Stimulated activated CD8-positive, alpha-beta memory T cell treated with anti-CD3 and anti-CD28 coated beads, Interleukin-2, amount 100 ng/mL, for 48 hours (primary cell): ENCODE results near the gene NOX1.
"Not testable (repeated sequence)": the region's sequence is repeated elsewhere in the genome, so short reads cannot be mapped to it uniquely, and the experiment has no call there.

ENCODE experiments used
- DNase-seq, 2 donors: peaks; one replicate each; pipeline ENCODE4 v3.0.0-alpha.2; 2020; ENCODE audit warnings: low read depth in 2 of 2

NOX1 gene

DNA sequence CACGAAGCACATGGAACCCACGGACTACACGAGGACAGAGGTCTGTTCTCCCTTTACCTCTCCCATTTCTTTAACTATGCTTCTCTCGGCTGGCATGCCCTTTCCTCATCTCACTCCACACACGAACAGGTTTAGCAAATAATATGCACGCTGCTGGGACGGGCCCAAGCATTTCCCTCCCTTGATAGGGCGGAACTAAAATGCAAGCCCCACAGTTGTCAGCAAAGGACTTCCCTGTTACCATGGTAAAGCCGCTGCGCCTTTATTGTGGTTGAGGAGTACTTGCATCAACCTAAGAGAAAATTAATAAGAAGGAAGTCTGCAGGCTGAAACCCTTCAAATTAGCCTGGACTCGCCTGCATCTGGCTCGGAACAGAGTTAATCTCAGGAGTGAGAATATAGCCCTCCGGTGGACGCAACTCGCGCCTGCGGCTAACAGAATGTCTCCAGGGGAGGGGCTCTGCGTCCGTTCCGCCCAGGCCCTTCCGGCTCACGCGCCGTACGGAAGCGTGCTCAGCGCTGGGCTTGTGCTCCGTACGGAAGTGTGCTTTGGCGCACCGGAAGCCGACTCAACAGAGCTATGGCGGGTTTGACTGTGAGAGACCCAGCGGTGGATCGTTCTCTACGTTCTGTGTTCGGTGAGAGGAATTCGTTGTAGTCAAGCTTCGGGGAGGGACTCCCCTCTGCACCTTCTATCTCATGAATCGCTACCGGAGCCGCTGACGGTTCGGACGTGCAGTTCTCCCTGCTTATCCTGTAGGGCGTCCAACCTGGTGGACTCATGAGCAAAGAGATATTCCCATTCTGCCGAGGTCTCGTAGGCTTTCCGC, 54.1 kb downstream of the NOX1 start, which contains the start of gene CSTF2:
Gene CSTF2, plus strand, starts transcription at position 555 of the 830 bp plus-strand sequence. Its CDS starts 26 bp downstream, at position 581.
- DNase-seq = peak; percentile 60 to 66

DNA sequence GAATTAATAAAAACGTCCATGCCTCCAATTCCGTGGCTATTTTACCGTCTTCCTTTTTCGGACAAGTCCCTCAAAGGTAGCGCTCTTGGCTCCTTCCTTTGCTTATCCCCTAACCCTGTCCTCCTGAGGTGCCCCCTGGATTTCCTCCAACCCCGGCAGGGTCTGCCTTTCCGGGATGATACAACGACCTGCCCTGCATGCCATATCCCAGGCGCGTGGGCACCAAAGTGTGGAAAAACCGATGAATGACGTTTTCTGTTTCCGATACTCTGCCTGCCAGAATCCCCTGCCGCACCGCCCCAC, 54.7 kb downstream of the NOX1 start:
- DNase-seq = peak in 1 of 2 donors; percentile 3

DNA sequence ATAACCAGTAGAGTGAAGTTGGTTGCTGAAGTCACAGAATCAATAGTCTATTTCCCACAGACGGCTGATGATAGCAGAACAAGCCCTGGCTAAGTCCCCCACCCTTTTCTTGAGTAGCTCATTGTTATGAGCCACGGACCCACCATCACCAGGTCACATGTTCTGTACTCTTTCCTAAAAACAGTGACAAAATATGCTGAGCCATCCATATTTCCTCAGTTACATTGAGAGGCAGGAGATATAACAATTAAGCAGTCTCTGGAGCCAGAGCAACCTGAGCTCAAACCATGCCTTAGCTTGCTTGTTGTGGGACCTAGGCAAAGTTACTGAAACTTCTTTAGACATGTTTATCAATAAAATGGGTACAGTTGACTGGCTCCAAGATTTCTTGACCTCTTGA, 56.8 kb downstream of the NOX1 start:
- no peak for DNase-seq

DNA sequence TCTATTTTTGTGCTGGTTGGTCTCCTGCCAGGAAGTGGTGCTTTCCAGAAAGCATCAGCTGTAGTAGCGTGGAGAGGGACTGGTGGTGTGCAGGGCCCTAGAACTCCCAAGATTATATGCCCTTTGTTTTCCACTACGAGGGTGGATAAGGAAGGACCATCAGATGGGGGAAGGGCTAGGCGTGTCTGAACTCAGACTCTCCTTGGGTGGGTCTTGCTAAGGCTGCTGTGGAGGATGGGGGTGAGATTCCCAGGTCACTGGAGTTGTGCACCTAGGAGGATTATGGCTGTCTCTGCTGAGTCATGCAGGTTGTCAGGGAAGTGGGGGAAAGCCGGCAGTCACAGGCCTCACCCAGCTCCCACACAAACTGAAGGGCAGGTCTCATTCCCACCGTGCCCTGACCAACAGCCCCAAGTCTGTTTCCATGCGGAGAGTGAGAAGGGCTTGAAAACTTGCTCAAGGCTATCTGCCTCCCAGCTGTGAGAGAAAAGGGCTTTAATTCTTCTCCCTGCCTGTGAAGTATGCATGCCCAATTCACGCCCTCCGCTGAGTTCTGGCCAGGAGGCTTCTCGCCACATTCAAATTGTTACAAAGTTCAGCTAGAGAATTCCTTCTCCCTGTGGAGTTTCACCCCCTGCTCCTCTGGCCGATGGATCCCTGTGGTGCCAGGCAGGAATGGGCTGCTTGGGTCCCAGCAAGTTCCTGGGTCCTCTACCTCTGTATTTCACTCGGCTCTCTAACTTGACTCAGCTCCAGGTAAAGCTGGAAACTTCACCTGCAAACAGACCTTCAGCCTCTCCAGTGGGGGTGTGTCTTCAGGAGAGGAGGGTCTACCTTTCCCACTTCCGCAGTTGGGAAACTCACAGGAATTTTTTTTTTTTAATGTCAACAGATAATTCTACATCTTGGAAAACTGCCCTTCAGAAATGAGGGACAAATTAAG, 61.7 kb downstream of the NOX1 start:
- no peak for DNase-seq

DNA sequence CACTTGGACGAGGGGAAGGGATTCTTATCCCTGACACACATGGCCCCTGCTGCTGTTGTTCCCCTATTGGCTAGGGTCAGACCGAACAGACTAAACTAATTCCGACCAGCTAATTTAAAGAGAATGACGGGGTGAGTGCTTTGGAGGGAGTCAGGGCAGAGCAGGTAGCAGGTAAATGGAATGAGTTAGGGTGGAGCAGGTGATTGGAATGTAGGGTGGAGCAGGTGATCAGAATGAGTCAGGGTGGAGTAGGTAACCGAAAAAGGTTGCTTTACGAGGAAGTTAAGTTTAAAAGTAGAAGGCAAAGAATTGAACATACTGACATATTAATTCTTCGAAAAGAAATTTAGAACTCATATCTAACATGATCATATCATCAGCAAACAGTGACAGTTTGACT, 65.9 kb downstream of the NOX1 start:
- DNase-seq = not testable (repeated sequence)

DNA sequence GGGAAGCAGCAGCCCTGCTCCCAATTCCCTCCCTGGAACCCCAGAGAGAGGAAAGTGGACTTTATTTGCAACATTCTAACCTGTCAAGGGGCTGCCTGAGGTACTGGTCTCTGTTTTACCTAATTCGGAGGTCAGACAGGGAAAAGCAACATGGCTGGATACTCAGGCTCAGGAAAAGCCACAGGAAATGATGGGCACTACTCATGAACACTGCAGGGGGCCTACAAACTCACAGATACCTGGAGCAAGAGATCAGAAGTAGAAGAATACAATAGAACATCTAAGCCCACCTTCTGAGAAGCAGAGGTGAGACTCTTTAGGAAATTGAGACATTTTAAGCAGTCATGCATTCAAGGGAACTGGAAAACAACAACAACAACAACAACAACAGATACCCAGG, 69.4 kb downstream of the NOX1 start:
- no peak for DNase-seq

DNA sequence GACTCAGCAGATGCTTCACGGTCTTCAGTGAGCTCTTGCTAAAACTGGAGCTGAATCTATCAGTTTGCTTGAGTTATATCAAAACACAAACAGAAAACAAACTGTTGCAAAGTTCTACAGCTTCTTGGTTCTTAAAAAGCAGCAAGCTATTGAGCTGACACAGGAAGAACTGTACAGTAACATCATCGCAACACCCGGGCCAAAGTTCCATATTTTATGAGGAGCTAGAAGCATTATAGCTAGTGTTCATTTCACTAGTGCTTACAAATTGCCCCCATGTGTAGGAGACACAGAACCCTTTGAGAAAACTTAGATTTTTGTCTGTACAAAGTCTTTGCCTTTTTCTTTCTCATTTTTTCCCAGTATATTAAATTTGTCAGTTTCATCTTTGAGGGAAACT, 71.3 kb downstream of the NOX1 start:
- no peak for DNase-seq

DNA sequence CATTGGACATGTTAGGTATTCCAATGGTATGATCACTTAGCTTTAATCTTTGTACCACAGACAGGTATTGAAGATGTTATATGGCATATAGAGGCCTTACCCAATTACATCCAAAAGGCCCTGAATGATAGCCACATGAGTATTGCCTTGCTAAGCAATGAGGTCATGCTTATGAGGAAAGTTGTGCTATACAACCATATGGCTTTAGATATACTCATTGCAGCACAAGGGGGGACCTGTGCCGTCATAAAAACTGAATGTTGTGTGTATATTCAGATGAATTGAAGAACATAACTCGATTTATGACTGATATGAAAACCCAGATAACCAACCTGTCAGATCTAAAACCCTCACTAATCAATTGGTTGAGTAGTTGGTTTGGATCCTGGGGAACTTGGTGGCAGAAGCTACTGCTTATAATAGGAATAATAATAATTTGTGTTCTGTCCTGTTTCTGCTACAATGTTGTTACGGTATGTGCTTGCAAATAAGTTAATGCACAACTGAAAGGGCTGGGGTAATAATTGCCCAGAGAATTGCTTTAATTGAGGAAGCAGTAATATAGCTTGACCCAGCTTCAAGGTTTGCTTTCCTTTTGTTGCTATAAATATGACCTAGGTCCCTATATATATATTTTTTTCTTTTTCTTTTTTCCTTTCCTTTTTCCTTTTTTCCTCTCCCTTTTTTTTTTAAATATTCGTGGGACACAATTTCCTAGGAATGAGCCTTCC, 75.5 kb downstream of the NOX1 start:
- no peak for DNase-seq

DNA sequence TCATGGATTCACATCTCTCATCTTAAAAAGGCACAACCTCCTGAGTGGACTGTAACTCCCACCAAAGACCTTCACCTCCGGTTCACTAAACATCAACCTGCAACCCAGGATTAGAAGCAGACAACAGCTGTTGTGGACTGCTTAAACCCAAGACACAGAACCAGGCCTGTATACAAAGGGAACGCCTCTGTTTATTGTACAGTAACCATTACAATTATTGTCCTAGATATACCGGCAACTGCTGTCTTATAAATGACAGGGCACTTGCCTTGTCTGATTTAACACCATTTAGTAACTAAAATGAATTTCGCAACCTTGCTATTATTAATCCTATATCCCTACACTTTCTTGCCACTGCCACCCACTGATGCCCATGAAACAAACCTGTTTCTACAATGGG, 76.8 kb downstream of the NOX1 start:
- DNase-seq = no peak

DNA sequence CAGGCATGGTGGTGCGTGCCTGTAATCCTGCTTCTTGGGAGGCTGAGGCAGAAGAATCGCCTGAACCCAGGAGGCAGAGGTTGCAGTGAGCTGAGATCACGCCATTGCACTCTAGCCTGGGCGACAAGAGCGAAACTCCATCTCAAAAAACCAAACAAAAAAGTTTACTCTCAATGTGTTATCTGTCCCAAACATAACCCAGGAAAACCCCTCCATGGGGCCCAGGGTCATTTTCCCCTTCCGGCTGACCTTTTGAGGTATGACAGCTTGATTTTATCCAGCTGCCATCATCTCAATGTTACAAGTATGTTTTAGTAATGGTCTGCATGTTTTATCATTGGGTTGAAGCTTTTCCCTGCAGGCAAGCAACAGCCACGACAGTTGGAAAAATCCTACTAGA, 77.8 kb downstream of the NOX1 start:
- not testable (repeated sequence) for DNase-seq
